ENCODE results near the gene LCN12. TPM values are rescaled to one million over a fixed set of nuclear protein-coding genes. Genes with fewer than 3 reads are reported as not detected.
"Not testable (repeated sequence)": the region's sequence is repeated elsewhere in the genome, so short reads cannot be mapped to it uniquely, and the experiment has no call there.

Gene LCN12
- total RNA-seq, 1 experiment from 2014 or later = 0.55 TPM

GRCh38 chr9:137001857-137002645 is 50.0 kb downstream of the LCN12 start:
- Histone ChIP-seq H3K9ac (ENCODE audit: low read length) (no peak overlapping the region), H3K27ac (ENCODE audit: low read length) (no peak overlapping the region), H2AFZ (ENCODE audit: low read length) (no peak overlapping the region), H4K20me1 (ENCODE audit: low read length) (no peaks in the 10 kb centered on the region), H3K36me3 (ENCODE audit: low read depth, low read length) (no peaks in the 10 kb centered on the region), H3F3A (ENCODE audit: low read length, unreplicated experiment) (no peaks in the 10 kb centered on the region), H3K9me2 (replicated peaks; ENCODE audit: low read length) (no peaks in the 10 kb centered on the region), H3K9me3 (ENCODE audit: low read length) (no peaks in the 10 kb centered on the region), H3K79me2 (ENCODE audit: low read length) (no peaks in the 10 kb centered on the region), H3K4me1 (ENCODE audit: insufficient read depth, low read length) (peaks cover 4% of the 10 kb centered on the region), H3K27me3 (ENCODE audit: low read length) (no peaks in the 10 kb centered on the region), H3K4me3 (ENCODE audit: low read length) (no peak overlapping the region), H3K4me2 (ENCODE audit: low read length) (no peak overlapping the region)
- CTCF ChIA-PET = interaction anchor here (1.6 kb wide), 1 partner anchor 28 kb away, joined by 12 read pairs; no protein-coding TSS in a partner anchor
- intact Hi-C loops (cut with micrococcal nuclease) = no loop called here
- BruUV-seq (replicated peaks) = no TSS peak
- POLR2A ChIA-PET (ENCODE audit: unreplicated experiment) = no interaction called here
- DNase-seq (no peak), ATAC-seq (no peak)
- TF ChIP-seq CTCF (conservative IDR thresholded peaks at IDR 0.05; ENCODE audit: low read depth, low read length) (no peak), EZH2phosphoT487 (IDR thresholded peaks at IDR 0.05; ENCODE audit: borderline replicate concordance, low read length) (no peak), EZH2 (IDR thresholded peaks at IDR 0.05; ENCODE audit: low read length, unreplicated experiment) (no peak)

DNA sequence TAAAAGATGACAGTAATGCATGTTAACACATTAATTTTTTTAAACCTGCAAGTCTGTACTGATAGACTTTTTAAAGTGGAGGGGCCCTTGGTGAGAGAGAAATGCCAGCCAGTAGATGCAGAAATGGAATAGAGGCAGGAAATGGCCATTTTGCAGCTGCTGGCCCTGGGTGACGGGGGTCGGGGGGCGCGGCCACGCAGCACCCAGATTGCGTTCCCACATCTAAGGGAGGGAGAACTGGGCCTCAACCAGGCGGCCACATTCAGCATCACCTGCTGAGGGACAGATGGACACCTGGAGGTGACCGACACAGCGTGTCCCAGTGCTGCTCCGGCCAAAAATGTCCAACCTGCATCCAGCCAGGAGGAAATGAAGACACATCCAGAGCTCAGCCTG is 50.6 kb downstream of the LCN12 start:
- TF ChIP-seq EZH2phosphoT487 (IDR thresholded peaks at IDR 0.05; ENCODE audit: borderline replicate concordance, low read length) (no peak), CTCF (conservative IDR thresholded peaks at IDR 0.05; ENCODE audit: low read depth, low read length) (no peak), EZH2 (IDR thresholded peaks at IDR 0.05; ENCODE audit: low read length, unreplicated experiment) (no peak)
- Histone ChIP-seq H3K79me2 (ENCODE audit: low read length) (no peaks in the 10 kb centered on the region), H3K4me3 (ENCODE audit: low read length) (no peak overlapping the region), H3K36me3 (ENCODE audit: low read depth, low read length) (no peaks in the 10 kb centered on the region), H3K9ac (ENCODE audit: low read length) (no peak overlapping the region), H2AFZ (ENCODE audit: low read length) (no peak overlapping the region), H3K4me2 (ENCODE audit: low read length) (no peak overlapping the region), H3K4me1 (ENCODE audit: insufficient read depth, low read length) (no peaks in the 10 kb centered on the region), H3K9me3 (ENCODE audit: low read length) (no peaks in the 10 kb centered on the region), H4K20me1 (ENCODE audit: low read length) (no peaks in the 10 kb centered on the region), H3K27me3 (ENCODE audit: low read length) (no peaks in the 10 kb centered on the region), H3K27ac (ENCODE audit: low read length) (no peak overlapping the region), H3F3A (ENCODE audit: low read length, unreplicated experiment) (no peaks in the 10 kb centered on the region), H3K9me2 (replicated peaks; ENCODE audit: low read length) (no peaks in the 10 kb centered on the region)
- ChIA-PET CTCF (no interaction called here), POLR2A (ENCODE audit: unreplicated experiment) (no interaction called here)
- intact Hi-C loops (cut with micrococcal nuclease) = no loop called here
- ATAC-seq (no peak), DNase-seq (no peak)
- BruUV-seq (replicated peaks) = no TSS peak

DNA sequence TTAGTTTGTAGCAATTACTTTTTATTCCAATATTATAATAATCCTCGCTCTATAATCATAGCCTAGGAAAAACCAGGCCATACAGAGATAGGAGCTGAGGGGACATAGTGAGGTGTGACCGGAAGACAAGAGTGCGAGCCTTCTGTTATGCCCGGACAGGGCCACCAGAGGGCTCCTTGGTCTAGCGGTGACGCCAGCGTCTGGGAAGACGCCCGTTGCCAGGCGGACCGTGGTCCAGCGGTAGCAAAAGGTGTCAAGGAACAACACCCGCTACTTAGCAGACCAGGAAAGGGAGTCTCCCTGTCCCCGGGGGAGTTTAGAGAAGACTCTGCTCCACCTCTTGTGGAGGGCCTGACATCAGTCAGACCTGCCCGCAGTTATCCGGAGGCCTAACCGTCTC is 52.2 kb downstream of the LCN12 start:
- H3K36me3 ChIP-seq (ENCODE audit: low read depth, low read length); H3K4me2 ChIP-seq (ENCODE audit: low read length); H3F3A ChIP-seq (ENCODE audit: low read length, unreplicated experiment); ATAC-seq; CTCF ChIA-PET; intact Hi-C loops (cut with micrococcal nuclease); H3K4me1 ChIP-seq (ENCODE audit: insufficient read depth, low read length); BruUV-seq (replicated peaks); POLR2A ChIA-PET (ENCODE audit: unreplicated experiment); H3K79me2 ChIP-seq (ENCODE audit: low read length); H3K4me3 ChIP-seq (ENCODE audit: low read length); H3K9me3 ChIP-seq (ENCODE audit: low read length); DNase-seq; H4K20me1 ChIP-seq (ENCODE audit: low read length); H3K9me2 ChIP-seq (replicated peaks; ENCODE audit: low read length); H3K9ac ChIP-seq (ENCODE audit: low read length); H3K27me3 ChIP-seq (ENCODE audit: low read length); H2AFZ ChIP-seq (ENCODE audit: low read length); H3K27ac ChIP-seq (ENCODE audit: low read length): not testable (repeated sequence)

Other genes starting within 250 kb of the LCN12 start
- gene DIPK1B, start 239.7 kb upstream of the LCN12 start, total RNA-seq (2014; rRNA removed) = 19.5 and 26.3 TPM in 2 replicates
- gene LCN10, start 209.3 kb upstream of the LCN12 start, total RNA-seq (2014; rRNA removed) = not detected in 2 replicates
- not detected in 2 replicates for gene LCN6, start 203.7 kb upstream of the LCN12 start, total RNA-seq (2014; rRNA removed)
- gene LCN8, start 194.0 kb upstream of the LCN12 start, total RNA-seq (2014; rRNA removed) = not detected in 2 replicates
- not detected in 2 replicates for gene LCN15, start 187.8 kb upstream of the LCN12 start, total RNA-seq (2014; rRNA removed)
- 94.6 and 101 TPM in 2 replicates for gene TMEM141, start 160.9 kb upstream of the LCN12 start, total RNA-seq (2014; rRNA removed)
- gene CCDC183, start 155.9 kb upstream of the LCN12 start, total RNA-seq (2014; rRNA removed) = 0.87 and 1.2 TPM in 2 replicates
- 84.3 and 113 TPM in 2 replicates for gene RABL6, start 144.3 kb upstream of the LCN12 start, total RNA-seq (2014; rRNA removed)
- gene AJM1, start 109.8 kb upstream of the LCN12 start, total RNA-seq (2014; rRNA removed) = 1.4 and 2.6 TPM in 2 replicates
- 83.2 and 111 TPM in 2 replicates for gene PHPT1, start 102.9 kb upstream of the LCN12 start, total RNA-seq (2014; rRNA removed)
- 3.0 and 5.3 TPM in 2 replicates for gene MAMDC4, start 99.9 kb upstream of the LCN12 start, total RNA-seq (2014; rRNA removed)
- 544 and 562 TPM in 2 replicates for gene EDF1, start 86.0 kb upstream of the LCN12 start, total RNA-seq (2014; rRNA removed)
- 11.5 and 25.4 TPM in 2 replicates for gene TRAF2, start 65.8 kb upstream of the LCN12 start, total RNA-seq (2014; rRNA removed)
- gene FBXW5, start 7.5 kb upstream of the LCN12 start, total RNA-seq (2014; rRNA removed) = 138 and 159 TPM in 2 replicates
- gene C8G, start 7.0 kb upstream of the LCN12 start, total RNA-seq (2014; rRNA removed) = 0.77 TPM in 1 of 2 replicates, not detected in the other
- gene PTGDS, start 25.2 kb downstream of the LCN12 start, total RNA-seq (2014; rRNA removed) = not detected in 2 replicates
- not detected in 2 replicates for gene LCNL1, start 30.7 kb downstream of the LCN12 start, total RNA-seq (2014; rRNA removed)
- 113 and 137 TPM in 2 replicates for gene PAXX, start 40.1 kb downstream of the LCN12 start, total RNA-seq (2014; rRNA removed)
- gene CLIC3, start 44.3 kb downstream of the LCN12 start, total RNA-seq (2014; rRNA removed) = 1.4 and 4.3 TPM in 2 replicates
- 25.9 and 31.5 TPM in 2 replicates for gene ABCA2, start 76.0 kb downstream of the LCN12 start, total RNA-seq (2014; rRNA removed)
- gene FUT7, start 79.8 kb downstream of the LCN12 start, total RNA-seq (2014; rRNA removed) = not detected in 2 replicates
- gene NPDC1, start 93.9 kb downstream of the LCN12 start, total RNA-seq (2014; rRNA removed) = 25.4 and 33.3 TPM in 2 replicates
- 0.92 and 1.3 TPM in 2 replicates for gene ENTPD2, start 101.8 kb downstream of the LCN12 start, total RNA-seq (2014; rRNA removed)
- gene SAPCD2, start 118.3 kb downstream of the LCN12 start, total RNA-seq (2014; rRNA removed) = 98.4 and 134 TPM in 2 replicates
- gene UAP1L1, start 125.2 kb downstream of the LCN12 start, total RNA-seq (2014; rRNA removed) = 5.0 and 6.4 TPM in 2 replicates
- 65.5 and 71.6 TPM in 2 replicates for gene MAN1B1, start 134.7 kb downstream of the LCN12 start, total RNA-seq (2014; rRNA removed)
- 101 and 103 TPM in 2 replicates for gene DPP7, start 162.5 kb downstream of the LCN12 start, total RNA-seq (2014; rRNA removed)
- gene GRIN1, start 186.9 kb downstream of the LCN12 start, total RNA-seq (2014; rRNA removed) = 0.11 TPM in 1 of 2 replicates, not detected in the other
- 0.40 and 2.0 TPM in 2 replicates for gene LRRC26, start 217.8 kb downstream of the LCN12 start, total RNA-seq (2014; rRNA removed)
- not detected in 2 replicates for gene TMEM210, start 219.8 kb downstream of the LCN12 start, total RNA-seq (2014; rRNA removed)
- gene ANAPC2, start 236.3 kb downstream of the LCN12 start, total RNA-seq (2014; rRNA removed) = 21.6 and 30.2 TPM in 2 replicates
- gene SSNA1, start 236.4 kb downstream of the LCN12 start, total RNA-seq (2014; rRNA removed) = 123 and 148 TPM in 2 replicates
- gene TPRN, start 248.5 kb downstream of the LCN12 start, total RNA-seq (2014; rRNA removed) = 11.3 and 14.7 TPM in 2 replicates

Data from PC-3 (cell line).